ENCODE measurements around the gene THSD4.
A peak's percentile ranks its signal among the peaks of the same experiment; 100 is the strongest.

The THSD4 gene

GRCh38 chr15:71800190-71800589, 684.9 kb downstream of the THSD4 start:
- Histone ChIP-seq H3K27me3 (ENCODE audit: insufficient read depth, low read length, poor library complexity, severe bottlenecking) (no peaks in the 10 kb centered on the region), H3K4me3 (ENCODE audit: low read length, poor library complexity, severe bottlenecking) (no peak overlapping the region), H3K4me2 (ENCODE audit: low read depth, low read length, poor library complexity, severe bottlenecking) (no peak overlapping the region), H3K36me3 (ENCODE audit: insufficient read depth, low read length) (no peaks in the 10 kb centered on the region), H3K79me2 (ENCODE audit: insufficient read depth, low read length) (no peaks in the 10 kb centered on the region), H3K9me3 (ENCODE audit: insufficient read depth, low read depth, low read length) (no peaks in the 10 kb centered on the region), H4K20me1 (ENCODE audit: insufficient read depth, low read length, poor library complexity, severe bottlenecking) (no peaks in the 10 kb centered on the region), H3K9ac (ENCODE audit: low read depth, low read length, poor library complexity, severe bottlenecking) (no peak overlapping the region), H3F3A (ENCODE audit: low read depth) (no peaks in the 10 kb centered on the region), H2AFZ (ENCODE audit: low read length) (no peak overlapping the region), H3K4me1 (ENCODE audit: insufficient read depth, low read length, poor library complexity, severe bottlenecking) (no peaks in the 10 kb centered on the region), H3K9me2 (replicated peaks; ENCODE audit: low read depth, low read length) (no peaks in the 10 kb centered on the region)
- TF ChIP-seq, protein P1, sequence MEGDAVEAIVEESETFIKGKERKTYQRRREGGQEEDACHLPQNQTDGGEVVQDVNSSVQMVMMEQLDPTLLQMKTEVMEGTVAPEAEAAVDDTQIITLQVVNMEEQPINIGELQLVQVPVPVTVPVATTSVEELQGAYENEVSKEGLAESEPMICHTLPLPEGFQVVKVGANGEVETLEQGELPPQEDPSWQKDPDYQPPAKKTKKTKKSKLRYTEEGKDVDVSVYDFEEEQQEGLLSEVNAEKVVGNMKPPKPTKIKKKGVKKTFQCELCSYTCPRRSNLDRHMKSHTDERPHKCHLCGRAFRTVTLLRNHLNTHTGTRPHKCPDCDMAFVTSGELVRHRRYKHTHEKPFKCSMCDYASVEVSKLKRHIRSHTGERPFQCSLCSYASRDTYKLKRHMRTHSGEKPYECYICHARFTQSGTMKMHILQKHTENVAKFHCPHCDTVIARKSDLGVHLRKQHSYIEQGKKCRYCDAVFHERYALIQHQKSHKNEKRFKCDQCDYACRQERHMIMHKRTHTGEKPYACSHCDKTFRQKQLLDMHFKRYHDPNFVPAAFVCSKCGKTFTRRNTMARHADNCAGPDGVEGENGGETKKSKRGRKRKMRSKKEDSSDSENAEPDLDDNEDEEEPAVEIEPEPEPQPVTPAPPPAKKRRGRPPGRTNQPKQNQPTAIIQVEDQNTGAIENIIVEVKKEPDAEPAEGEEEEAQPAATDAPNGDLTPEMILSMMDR (conservative IDR thresholded peaks at IDR 0.05; ENCODE audit: low read length), result no peak
- no peak for TF ChIP-seq EZH2phosphoT487 (IDR thresholded peaks at IDR 0.05; ENCODE audit: borderline replicate concordance)

DNA sequence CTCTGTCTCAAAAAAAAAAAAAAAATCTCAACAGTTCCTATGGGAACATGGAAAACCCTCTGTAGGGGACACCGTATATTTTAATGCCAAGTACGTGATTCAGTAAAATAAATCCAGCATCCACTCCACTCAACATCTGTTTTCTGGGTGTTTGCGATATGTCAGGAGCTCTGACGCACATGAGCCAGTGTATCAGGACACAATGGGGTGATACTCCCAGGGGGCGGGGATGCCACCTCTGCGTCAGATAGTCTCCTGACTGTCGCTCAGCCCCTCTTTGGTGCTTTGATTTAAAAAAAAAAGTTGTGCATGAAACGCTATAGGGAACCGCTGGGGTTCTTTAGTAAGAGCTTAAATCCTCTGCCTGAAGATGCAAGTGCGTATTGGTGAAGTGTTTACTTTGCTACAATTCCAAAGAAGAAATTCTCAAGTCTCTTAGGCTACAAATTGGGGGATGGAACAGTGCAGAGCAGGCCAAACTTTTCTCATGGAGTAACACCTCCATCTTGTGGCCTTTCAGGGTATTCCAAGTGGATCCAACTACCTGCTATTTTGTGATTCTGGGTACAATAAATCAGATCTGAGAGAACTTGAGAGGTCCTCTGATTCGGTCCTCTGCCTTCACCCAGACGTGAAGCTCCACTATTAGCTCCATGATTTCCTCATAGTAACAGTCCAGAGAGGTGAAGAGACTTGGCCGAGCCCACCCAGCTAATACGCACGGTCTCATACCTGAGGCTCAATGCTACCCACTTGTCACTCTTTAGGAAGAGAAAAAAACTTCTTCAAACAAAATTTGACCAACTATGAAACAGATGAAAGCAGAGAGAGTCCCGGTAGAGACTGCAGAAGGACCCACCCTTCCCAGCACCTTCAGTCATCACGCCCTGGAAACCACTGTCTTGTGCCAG, 685.8 kb downstream of the THSD4 start:
- Histone ChIP-seq H3K9me2 (replicated peaks; ENCODE audit: low read depth, low read length) (no peaks in the 10 kb centered on the region), H3K9me3 (ENCODE audit: insufficient read depth, low read depth, low read length) (no peaks in the 10 kb centered on the region), H3K79me2 (ENCODE audit: insufficient read depth, low read length) (no peaks in the 10 kb centered on the region), H3K4me3 (ENCODE audit: low read length, poor library complexity, severe bottlenecking) (no peak overlapping the region), H3F3A (ENCODE audit: low read depth) (no peaks in the 10 kb centered on the region), H3K27me3 (ENCODE audit: insufficient read depth, low read length, poor library complexity, severe bottlenecking) (no peaks in the 10 kb centered on the region), H4K20me1 (ENCODE audit: insufficient read depth, low read length, poor library complexity, severe bottlenecking) (no peaks in the 10 kb centered on the region), H2AFZ (ENCODE audit: low read length) (no peak overlapping the region), H3K4me2 (ENCODE audit: low read depth, low read length, poor library complexity, severe bottlenecking) (no peak overlapping the region), H3K36me3 (ENCODE audit: insufficient read depth, low read length) (no peaks in the 10 kb centered on the region), H3K9ac (ENCODE audit: low read depth, low read length, poor library complexity, severe bottlenecking) (no peak overlapping the region), H3K4me1 (ENCODE audit: insufficient read depth, low read length, poor library complexity, severe bottlenecking) (no peaks in the 10 kb centered on the region)
- TF ChIP-seq, protein P1 (conservative IDR thresholded peaks at IDR 0.05; ENCODE audit: low read length), result peak; percentile 78
- TF ChIP-seq EZH2phosphoT487 (IDR thresholded peaks at IDR 0.05; ENCODE audit: borderline replicate concordance), result no peak

GRCh38 chr15:71801935-71802655, 686.8 kb downstream of the THSD4 start:
- Histone ChIP-seq H3K27me3 (ENCODE audit: insufficient read depth, low read length, poor library complexity, severe bottlenecking) (no peaks in the 10 kb centered on the region), H3F3A (ENCODE audit: low read depth) (no peaks in the 10 kb centered on the region), H3K79me2 (ENCODE audit: insufficient read depth, low read length) (no peaks in the 10 kb centered on the region), H3K9me2 (replicated peaks; ENCODE audit: low read depth, low read length) (no peaks in the 10 kb centered on the region), H2AFZ (ENCODE audit: low read length) (no peak overlapping the region), H3K36me3 (ENCODE audit: insufficient read depth, low read length) (no peaks in the 10 kb centered on the region), H3K9me3 (ENCODE audit: insufficient read depth, low read depth, low read length) (no peaks in the 10 kb centered on the region), H3K4me2 (ENCODE audit: low read depth, low read length, poor library complexity, severe bottlenecking) (no peak overlapping the region), H3K4me1 (ENCODE audit: insufficient read depth, low read length, poor library complexity, severe bottlenecking) (no peaks in the 10 kb centered on the region), H3K9ac (ENCODE audit: low read depth, low read length, poor library complexity, severe bottlenecking) (no peak overlapping the region), H3K4me3 (ENCODE audit: low read length, poor library complexity, severe bottlenecking) (no peak overlapping the region), H4K20me1 (ENCODE audit: insufficient read depth, low read length, poor library complexity, severe bottlenecking) (no peaks in the 10 kb centered on the region)
- TF ChIP-seq, protein P1 (conservative IDR thresholded peaks at IDR 0.05; ENCODE audit: low read length), result no peak
- TF ChIP-seq EZH2phosphoT487 (IDR thresholded peaks at IDR 0.05; ENCODE audit: borderline replicate concordance), result no peak

All from Loucy (cell line).